Brain microvascular endothelial cell (primary cell): ENCODE measurements around the gene DHX30.
A peak's percentile ranks its signal among the peaks of the same experiment; 100 is the strongest.

ENCODE experiments used
- DNase-seq: peaks from one replicate; pipeline ENCODE4 v3.0.0-alpha.2; 2020
- H3K27ac ChIP-seq: fragments of 250-450 bp; sonication (Bioruptor Pico); 2 replicates; pipeline ENCODE4 v1.5.1; 2020; ENCODE audit warnings: mild to moderate bottlenecking, moderate library complexity
- H3K27me3 ChIP-seq: fragments of 250-450 bp; sonication (Bioruptor Pico); replicated peaks from 2 replicates; pipeline ENCODE4 v1.5.1; 2020; ENCODE audit warnings: mild to moderate bottlenecking
- H3K36me3 ChIP-seq: fragments of 250-450 bp; sonication (Bioruptor Pico); replicated peaks from 2 replicates; pipeline ENCODE4 v1.5.1; 2020; ENCODE audit warnings: mild to moderate bottlenecking
- H3K4me3 ChIP-seq: 2 replicates; pipeline ENCODE4 v1.5.1; 2011; ENCODE audit warnings: low read depth, mild to moderate bottlenecking, control low read depth, low read length, moderate library complexity
- CTCF ChIP-seq: IDR thresholded peaks from 2 replicates; pipeline ENCODE4 v1.5.1; 2011; ENCODE audit warnings: low read depth, mild to moderate bottlenecking, moderate library complexity, low read length, control low read depth, inconsistent platforms; ENCODE audit errors: missing control alignments
- in situ Hi-C: cut with HindIII; loops from 2 replicates; pipeline ENCODE4 v1.10.0; 2017; ENCODE audit warnings: low sequenced_read_pairs, low pct_ligation_motif_present

Gene DHX30

GRCh38 chr3:47857151-47857550 lies 54.2 kb downstream of the DHX30 start:
- DNase-seq, result no peak
- Histone ChIP-seq H3K27ac (no peak overlapping the region), H3K27me3 (no peaks in the 10 kb centered on the region), H3K36me3 (peaks cover 89% of the 10 kb centered on the region), H3K4me3 (no peak overlapping the region)
- TF ChIP-seq CTCF, result no peak
- in situ Hi-C loops, result no loop called here

GRCh38 chr3:47859956-47860605 lies 57.1 kb downstream of the DHX30 start:
- no peak overlapping the region for H3K27ac ChIP-seq
- DNase-seq, result no peak
- peaks cover 86% of the 10 kb centered on the region for H3K36me3 ChIP-seq
- in situ Hi-C loops, result no loop called here
- H3K4me3 ChIP-seq, result no peak overlapping the region
- no peak for TF ChIP-seq CTCF
- no peaks in the 10 kb centered on the region for H3K27me3 ChIP-seq

- no peak overlapping the region for H3K4me3 ChIP-seq
- H3K36me3 ChIP-seq, result peaks cover 89% of the 10 kb centered on the region
- no peak overlapping the region for H3K27ac ChIP-seq
- TF ChIP-seq CTCF, result no peak
- no peak for DNase-seq
- in situ Hi-C loops, result no loop called here
- H3K27me3 ChIP-seq, result no peaks in the 10 kb centered on the region
Measured at GRCh38 chr3:47863391-47864128, 60.6 kb downstream of the DHX30 start.

GRCh38 chr3:47865192-47865591 lies 62.3 kb downstream of the DHX30 start:
- no peaks in the 10 kb centered on the region for H3K27me3 ChIP-seq
- peaks cover 90% of the 10 kb centered on the region for H3K36me3 ChIP-seq
- no peak for DNase-seq
- in situ Hi-C loops, result no loop called here
- H3K4me3 ChIP-seq, result no peak overlapping the region
- peak; percentile 29 for TF ChIP-seq CTCF
- no peak overlapping the region for H3K27ac ChIP-seq

GRCh38 chr3:47867451-47868044 lies 64.6 kb downstream of the DHX30 start:
- in situ Hi-C loops, result no loop called here
- H3K27ac ChIP-seq, result no peak overlapping the region
- H3K27me3 ChIP-seq, result no peaks in the 10 kb centered on the region
- no peak overlapping the region for H3K4me3 ChIP-seq
- no peak for DNase-seq
- TF ChIP-seq CTCF, result no peak
- H3K36me3 ChIP-seq, result peaks cover 97% of the 10 kb centered on the region
